Tibial artery (tissue), 4 donors: ENCODE measurements around the gene GRHL3.

ENCODE experiments used
- DNase-seq, 2 donors: peaks; one replicate each; pipeline ENCODE4 v3.0.0-alpha.2; 2019
- H3K27ac ChIP-seq, 2 donors: fragments of 200-600 bp; sonication (generic) in 1 of 2; 1 replicate in 1 of 2; 2 replicates in 1 of 2; pipeline ENCODE4 v1.5.1; 2018 to 2019; ENCODE audit warnings: mild to moderate bottlenecking in 1 of 2
- H3K27me3 ChIP-seq, 2 donors: fragments of 200-600 bp; sonication (generic) in 1 of 2; one replicate each; pipeline versions ENCODE4 v1.5.1 to v1.6.0; 2016 to 2019
- H3K36me3 ChIP-seq, 3 donors: fragments of 200-600 bp; sonication (generic) in 2 of 3; one replicate each; pipeline ENCODE4 v1.5.1; 2016 to 2019; ENCODE audit warnings: mild to moderate bottlenecking in 2 of 3
- H3K4me1 ChIP-seq, 4 donors: fragments of 200-600 bp; sonication (generic) in 2 of 4; 1 replicate in 3 of 4; 2 replicates in 1 of 4; pipeline ENCODE4 v1.5.1; 2016 to 2019
- H3K4me3 ChIP-seq, 2 donors: fragments of 200-600 bp; sonication (generic) in 1 of 2; 1 replicate in 1 of 2; 2 replicates in 1 of 2; pipeline ENCODE4 v1.5.1; 2018 to 2019; ENCODE audit warnings: mild to moderate bottlenecking in 2 of 2
- H3K9me3 ChIP-seq, 3 donors: fragments of 200-600 bp; sonication (generic) in 1 of 3; one replicate each; pipeline ENCODE4 v1.5.1; 2016 to 2019
- intact Hi-C: fragments of 100-400 bp; cut with DNase I; formaldehyde crosslinking; loops from one replicate; pipeline ENCODE4 v1.15.0; 2023; ENCODE audit warnings: low total_unique reads
- TF ChIP-seq, protein P1 (sequence below), 2 experiments: fragments of 200-600 bp in 1 of 2; fragments of 450-650 bp in 1 of 2; IDR thresholded peaks; one replicate each; pipeline ENCODE4 v1.5.1; 2017 to 2019; ENCODE audit warnings: antibody characterized with exemption in 2 of 2, mild to moderate bottlenecking in 1 of 2, moderate library complexity in 1 of 2

Gene GRHL3

DNA sequence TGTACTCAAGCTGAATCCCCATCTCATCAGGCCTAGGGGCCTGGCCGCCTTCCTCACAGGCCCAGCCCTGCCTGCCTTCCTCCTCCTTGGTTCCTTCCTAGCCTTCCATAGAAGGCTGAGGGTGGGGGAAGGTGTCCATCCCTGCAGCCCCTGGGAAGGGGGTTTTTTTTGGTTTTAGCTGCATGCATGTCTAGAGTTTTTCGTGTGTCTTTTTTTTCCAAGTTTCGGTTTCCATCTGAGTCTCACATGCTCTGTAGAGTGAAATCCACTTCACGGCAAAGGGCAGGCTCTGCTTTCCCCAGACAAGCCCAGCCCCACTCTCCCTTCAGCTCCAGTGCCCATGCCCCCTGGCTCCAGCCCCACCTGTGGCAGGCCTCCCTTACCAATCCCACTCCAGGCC, 32.1 kb downstream of the GRHL3 start:
- Histone ChIP-seq H3K4me1 (no peaks in the 10 kb centered on the region), H3K27ac (no peak overlapping the region), H3K36me3 (no peaks in the 10 kb centered on the region), H3K27me3 (peaks cover 0 to 16% of the 10 kb centered on the region in 2 donors), H3K4me3 (no peak overlapping the region), H3K9me3 (no peaks in the 10 kb centered on the region)
- TF ChIP-seq, protein P1, sequence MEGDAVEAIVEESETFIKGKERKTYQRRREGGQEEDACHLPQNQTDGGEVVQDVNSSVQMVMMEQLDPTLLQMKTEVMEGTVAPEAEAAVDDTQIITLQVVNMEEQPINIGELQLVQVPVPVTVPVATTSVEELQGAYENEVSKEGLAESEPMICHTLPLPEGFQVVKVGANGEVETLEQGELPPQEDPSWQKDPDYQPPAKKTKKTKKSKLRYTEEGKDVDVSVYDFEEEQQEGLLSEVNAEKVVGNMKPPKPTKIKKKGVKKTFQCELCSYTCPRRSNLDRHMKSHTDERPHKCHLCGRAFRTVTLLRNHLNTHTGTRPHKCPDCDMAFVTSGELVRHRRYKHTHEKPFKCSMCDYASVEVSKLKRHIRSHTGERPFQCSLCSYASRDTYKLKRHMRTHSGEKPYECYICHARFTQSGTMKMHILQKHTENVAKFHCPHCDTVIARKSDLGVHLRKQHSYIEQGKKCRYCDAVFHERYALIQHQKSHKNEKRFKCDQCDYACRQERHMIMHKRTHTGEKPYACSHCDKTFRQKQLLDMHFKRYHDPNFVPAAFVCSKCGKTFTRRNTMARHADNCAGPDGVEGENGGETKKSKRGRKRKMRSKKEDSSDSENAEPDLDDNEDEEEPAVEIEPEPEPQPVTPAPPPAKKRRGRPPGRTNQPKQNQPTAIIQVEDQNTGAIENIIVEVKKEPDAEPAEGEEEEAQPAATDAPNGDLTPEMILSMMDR (IDR thresholded peaks at IDR 0.05) = no peak
- intact Hi-C loops = no loop called here
- DNase-seq = no peak

DNA sequence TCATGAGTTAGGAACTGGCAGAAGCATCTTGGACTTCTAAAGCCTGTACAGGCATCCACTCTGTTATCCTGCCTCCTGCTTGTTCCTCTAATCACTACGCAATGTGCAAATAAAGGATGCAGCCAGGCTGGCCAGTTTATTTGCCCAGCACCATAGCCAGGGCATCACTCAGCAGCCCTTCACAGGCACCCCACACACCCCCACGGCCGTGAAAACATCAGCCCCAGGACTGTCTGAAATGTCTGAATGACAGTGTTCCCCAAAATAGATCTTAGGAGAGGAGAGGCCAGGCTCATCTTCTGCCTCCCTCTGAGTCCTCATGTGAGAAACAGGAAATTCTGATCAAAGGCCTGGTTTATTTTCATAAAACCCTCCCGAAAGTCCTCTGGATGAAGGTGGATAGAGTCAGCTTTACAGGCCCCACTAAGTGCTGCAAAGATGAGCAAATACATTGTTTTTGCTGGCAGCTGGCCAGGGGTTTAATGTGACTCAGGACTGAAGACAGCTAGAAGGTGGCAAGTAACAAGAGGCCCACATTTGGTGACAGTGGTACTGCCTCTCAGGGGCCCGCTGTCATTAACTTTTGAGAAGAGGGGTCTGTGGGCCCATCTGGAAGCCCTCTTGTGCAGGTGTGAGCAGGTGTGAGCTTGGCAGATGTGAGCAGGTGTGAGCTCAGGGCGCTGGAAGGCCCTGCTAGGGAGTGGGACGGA, 32.9 kb downstream of the GRHL3 start:
- intact Hi-C loops = no loop called here
- H3K4me1 ChIP-seq = no peaks in the 10 kb centered on the region
- DNase-seq = no peak
- no peak overlapping the region for H3K27ac ChIP-seq
- peaks cover 0 to under 1% (median 0%) of the 10 kb centered on the region in 3 donors for H3K36me3 ChIP-seq
- H3K9me3 ChIP-seq = no peaks in the 10 kb centered on the region
- peaks cover 0 to 9% of the 10 kb centered on the region in 2 donors for H3K27me3 ChIP-seq
- H3K4me3 ChIP-seq = no peak overlapping the region
- TF ChIP-seq, protein P1 (IDR thresholded peaks at IDR 0.05) = no peak

DNA sequence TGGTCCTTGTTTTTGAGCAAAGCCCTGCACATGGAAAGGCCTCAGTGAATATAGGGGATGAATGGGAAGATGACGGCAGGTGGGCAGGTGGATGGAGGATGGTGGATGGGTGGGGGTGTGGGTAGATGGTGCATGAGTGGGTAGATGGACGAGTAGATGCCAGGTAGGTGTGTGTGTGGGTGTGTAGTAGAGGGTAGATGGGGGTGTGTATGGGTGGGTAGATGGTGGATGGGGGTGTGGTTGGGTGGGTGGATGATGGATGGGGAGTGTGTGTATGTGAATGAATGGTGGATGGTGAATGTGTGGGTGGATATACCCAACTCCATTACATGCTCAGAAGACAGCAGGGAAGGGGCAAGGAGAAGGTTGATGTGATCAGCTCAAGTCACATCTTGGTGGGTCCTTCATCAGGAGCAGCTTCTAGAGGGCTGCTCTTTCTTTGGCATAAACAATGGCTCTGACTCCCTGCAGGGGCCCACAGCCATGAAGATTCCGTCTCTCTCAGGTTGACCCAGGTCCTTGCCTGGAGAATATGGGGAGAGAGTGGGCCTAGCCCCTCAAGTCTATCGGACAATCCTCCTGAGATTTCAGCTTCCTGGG, 34.2 kb downstream of the GRHL3 start:
- intact Hi-C loops = no loop called here
- H3K27ac ChIP-seq = no peak overlapping the region
- H3K36me3 ChIP-seq = peaks cover 0 to 11% (median 0%) of the 10 kb centered on the region in 3 donors
- no peak for DNase-seq
- H3K9me3 ChIP-seq = no peaks in the 10 kb centered on the region
- no peaks in the 10 kb centered on the region for H3K4me1 ChIP-seq
- H3K27me3 ChIP-seq = no peaks in the 10 kb centered on the region
- TF ChIP-seq, protein P1 (IDR thresholded peaks at IDR 0.05) = no peak
- H3K4me3 ChIP-seq = no peak overlapping the region

DNA sequence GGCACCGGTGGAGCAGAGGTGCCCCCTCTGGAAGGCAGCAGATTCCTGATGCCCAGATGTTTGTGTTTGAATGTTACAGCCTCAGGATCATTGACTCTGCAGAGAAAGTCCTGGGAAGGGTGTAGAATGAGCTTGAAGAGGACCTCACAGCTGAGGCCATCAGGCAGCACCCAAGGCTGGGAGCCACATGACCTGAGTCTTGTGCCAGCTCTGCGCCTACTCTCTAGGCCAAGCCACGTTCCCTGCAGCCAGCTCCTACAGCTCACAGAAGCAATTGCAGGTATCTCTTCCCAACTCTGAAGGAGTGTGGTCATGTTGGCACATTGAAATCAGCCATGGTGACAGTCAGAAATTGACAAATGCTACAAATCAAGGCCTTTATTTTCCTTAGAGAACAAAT, 36.3 kb downstream of the GRHL3 start:
- Histone ChIP-seq H3K27ac (no peak overlapping the region), H3K4me1 (no peaks in the 10 kb centered on the region), H3K4me3 (no peak overlapping the region), H3K9me3 (no peaks in the 10 kb centered on the region), H3K36me3 (peaks cover 0 to 17% (median 0%) of the 10 kb centered on the region in 3 donors), H3K27me3 (no peaks in the 10 kb centered on the region)
- intact Hi-C loops = no loop called here
- DNase-seq = no peak
- TF ChIP-seq, protein P1 (IDR thresholded peaks at IDR 0.05) = no peak

DNA sequence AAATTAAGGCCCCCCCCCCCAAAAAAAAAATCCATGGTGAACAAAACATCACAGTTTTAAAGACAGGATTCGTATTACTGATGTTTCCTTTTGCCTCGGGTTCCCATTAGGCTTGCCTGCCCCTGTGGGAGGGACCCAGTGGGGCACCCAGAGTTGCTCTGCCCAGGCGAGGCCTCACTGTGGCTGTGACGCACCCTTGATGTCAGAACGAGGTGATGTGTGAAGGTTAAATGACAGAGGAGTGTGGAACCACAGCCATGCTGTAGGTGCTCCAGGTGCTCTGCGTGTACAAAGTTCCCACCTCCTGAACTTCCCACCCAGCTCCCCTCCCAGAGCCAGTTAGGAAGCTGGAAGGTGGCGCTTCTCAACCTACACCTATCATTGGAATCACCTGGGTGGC, 37.9 kb downstream of the GRHL3 start:
- intact Hi-C loops = no loop called here
- H3K36me3 ChIP-seq = peaks cover 0 to 17% (median 0%) of the 10 kb centered on the region in 3 donors
- H3K27me3 ChIP-seq = no peaks in the 10 kb centered on the region
- no peak overlapping the region for H3K4me3 ChIP-seq
- TF ChIP-seq, protein P1 (IDR thresholded peaks at IDR 0.05) = no peak
- no peak overlapping the region for H3K27ac ChIP-seq
- H3K9me3 ChIP-seq = no peaks in the 10 kb centered on the region
- no peak for DNase-seq
- H3K4me1 ChIP-seq = no peaks in the 10 kb centered on the region
